HepG2 (cell line): ENCODE measurements around the gene ALDH1A1. TPM values are rescaled to one million over a fixed set of nuclear protein-coding genes. Genes with fewer than 3 reads are reported as not detected.

Experiments
- ATAC-seq: fragments of 200-7000 bp; cut with Tn5 transposase; 3 replicates; pipeline ENCODE4 v1.9.1; 2020; ENCODE audit warnings: mild to moderate bottlenecking, moderate library complexity
- BruUV-seq: library from RNA; stranded (reverse); fragments of 400-500 nt; replicated peaks from 2 replicates; lab custom pipeline; 2021; lab: Mats Ljungman, UMichigan
- CTCF ChIA-PET: fragments of 300-600 bp; formaldehyde crosslinking; extraction: SDS; loops from one replicate; lab custom pipeline; 2021; ENCODE audit warnings: low total read pairs, inconsistent platforms, low intra/inter-chr PET ratio; lab: Yijun Ruan, JAX
- POLR2A ChIA-PET: fragments of 350-600 bp; sonication (Branson Sonifier 250); formaldehyde crosslinking; loops from one replicate; lab custom pipeline; 2020; ENCODE audit warnings: antibody characterized with exemption, inconsistent platforms; lab: Yijun Ruan, JAX
- DNase-seq: peaks from one replicate; pipeline ENCODE4 v3.0.0-alpha.2; 2015; ENCODE audit warnings: low spot score
- FAIRE-seq: peaks from 3 replicates; lab custom pipeline; 2011; peaks lifted over from hg19 to GRCh38; lab: Jason Lieb, UNC
- H2AFZ ChIP-seq: one replicate; pipeline ENCODE4 v1.6.1; 2011; ENCODE audit warnings: low read length, inconsistent platforms
- H3K27ac ChIP-seq: fragments of 300-600 bp; 3 replicates; pipeline ENCODE4 v1.8.0; 2011; ENCODE audit warnings: mixed run types, mild to moderate bottlenecking, mixed read lengths, low read length, inconsistent platforms; ENCODE audit not compliant: insufficient read depth; ENCODE audit errors: extremely low read length
- H3K27me3 ChIP-seq, 2 experiments: fragments of 200-600 bp in 1 of 2; 2 replicates in 1 of 2; 3 replicates in 1 of 2; pipeline versions ENCODE4 v1.6.0 to v1.8.0; 2011; ENCODE audit warnings: low read length in 2 of 2, mild to moderate bottlenecking in 2 of 2, moderate library complexity in 2 of 2, inconsistent platforms in 1 of 2; ENCODE audit not compliant: insufficient read depth in 2 of 2, control insufficient read depth in 1 of 2
- H3K36me3 ChIP-seq, 2 experiments: fragments of 200-600 bp in 1 of 2; replicated peaks in 1 of 2; 2 replicates in 1 of 2; 3 replicates in 1 of 2; pipeline versions ENCODE4 v1.5.1 to v1.8.0; 2011; ENCODE audit warnings: low read length in 2 of 2, inconsistent platforms in 1 of 2; ENCODE audit not compliant: insufficient read depth in 2 of 2, control insufficient read depth in 1 of 2
- H3K4me1 ChIP-seq: 2 replicates; pipeline ENCODE4 v1.5.1; 2012; ENCODE audit warnings: low read length, inconsistent platforms; ENCODE audit not compliant: insufficient read depth
- H3K4me2 ChIP-seq: 2 replicates; pipeline ENCODE4 v1.6.0; 2011; ENCODE audit warnings: low read depth, low read length, inconsistent platforms
- H3K4me3 ChIP-seq, 3 experiments: fragments of 200-600 bp in 1 of 3; sonication (generic), shearing (Covaris generic) in 1 of 3; replicated peaks in 1 of 3; 2 replicates each; pipeline ENCODE4 v1.5.1; 2011 to 2016; ENCODE audit warnings: low read length in 3 of 3, inconsistent platforms in 2 of 3, low read depth in 2 of 3, mild to moderate bottlenecking in 2 of 3, control low read depth in 1 of 3, mixed read lengths in 1 of 3; ENCODE audit not compliant: insufficient read depth in 1 of 3
- H3K79me2 ChIP-seq: one replicate; pipeline ENCODE4 v1.6.1; 2011; ENCODE audit warnings: low read length, inconsistent platforms; ENCODE audit not compliant: insufficient read depth
- H3K9ac ChIP-seq: 2 replicates; pipeline ENCODE4 v1.6.0; 2011; ENCODE audit warnings: mild to moderate bottlenecking, low read depth, low read length, inconsistent platforms; ENCODE audit not compliant: insufficient read depth
- H3K9me3 ChIP-seq: 2 replicates; pipeline ENCODE4 v1.5.1; 2012; ENCODE audit warnings: mild to moderate bottlenecking, low read length
- H4K20me1 ChIP-seq: 2 replicates; pipeline ENCODE4 v1.6.0; 2011; ENCODE audit warnings: inconsistent platforms, mild to moderate bottlenecking, low read length, moderate library complexity; ENCODE audit not compliant: insufficient read depth
- ATF4 ChIP-seq, 2 experiments: fragments of 450-650 bp in 1 of 2; sonication (generic) in 1 of 2; formaldehyde crosslinking; IDR thresholded peaks; 2 replicates each; pipeline versions ENCODE4 v1.5.0 to v1.8.0; 2020 to 2022; ENCODE audit warnings: mild to moderate bottlenecking in 1 of 2, missing genetic modification reagents in 1 of 2
- BCL6 ChIP-seq: IDR thresholded peaks from 2 replicates; pipeline ENCODE4 v1.6.1; 2016; ENCODE audit warnings: missing genetic modification reagents, missing compliant biosample characterization
- CREM ChIP-seq, 2 experiments: sonication (generic) in 1 of 2; formaldehyde crosslinking in 1 of 2; IDR thresholded peaks; 2 replicates each; pipeline versions ENCODE4 v1.4.0 to v1.6.1; 2016 to 2020; ENCODE audit warnings: antibody characterized with exemption in 1 of 2, mild to moderate bottlenecking in 1 of 2, missing genetic modification reagents in 1 of 2
- FOXJ3 ChIP-seq: sonication (generic); formaldehyde crosslinking; IDR thresholded peaks from 2 replicates; pipeline ENCODE4 v1.4.0; 2020; ENCODE audit warnings: missing genetic modification reagents, mild to moderate bottlenecking, borderline replicate concordance
- HNF4A ChIP-seq: sonication (generic); formaldehyde crosslinking; IDR thresholded peaks from 2 replicates; pipeline ENCODE4 v1.4.0; 2020; ENCODE audit warnings: missing genetic modification reagents
- MIER3 ChIP-seq: IDR thresholded peaks from 2 replicates; pipeline ENCODE4 v1.6.1; 2016; ENCODE audit warnings: missing compliant biosample characterization, borderline replicate concordance
- MXD4 ChIP-seq: IDR thresholded peaks from 2 replicates; pipeline ENCODE4 v1.6.1; 2016; ENCODE audit warnings: mild to moderate bottlenecking, missing biosample characterization, missing genetic modification reagents
- NKX3-1 ChIP-seq: sonication (generic); formaldehyde crosslinking; IDR thresholded peaks from 2 replicates; pipeline ENCODE4 v1.5.0; 2020; ENCODE audit warnings: missing genetic modification reagents
- NR2F6 ChIP-seq, 2 experiments: IDR thresholded peaks; 2 replicates each; pipeline ENCODE4 v1.6.1; 2016; ENCODE audit warnings: antibody characterized with exemption in 1 of 2, mild to moderate bottlenecking in 1 of 2
- PHF20 ChIP-seq: sonication (generic); formaldehyde crosslinking; IDR thresholded peaks from 2 replicates; pipeline ENCODE4 v1.5.0; 2020; ENCODE audit warnings: mild to moderate bottlenecking, missing genetic modification reagents
- POGZ ChIP-seq: sonication (generic); formaldehyde crosslinking; IDR thresholded peaks from 2 replicates; pipeline ENCODE4 v1.4.0; 2020; ENCODE audit warnings: mild to moderate bottlenecking, missing genetic modification reagents
- SKI ChIP-seq: fragments of 450-650 bp; IDR thresholded peaks from one replicate; pipeline ENCODE4 v1.6.1; 2018; ENCODE audit warnings: mild to moderate bottlenecking; ENCODE audit not compliant: partially characterized antibody
- SMAD1 ChIP-seq: sonication (generic); formaldehyde crosslinking; IDR thresholded peaks from 2 replicates; pipeline ENCODE4 v1.4.0; 2020; ENCODE audit warnings: missing genetic modification reagents, low read depth, mild to moderate bottlenecking, borderline replicate concordance
- SOX6 ChIP-seq, 2 experiments: fragments of 450-650 bp in 1 of 2; sonication (generic) in 1 of 2; formaldehyde crosslinking in 1 of 2; IDR thresholded peaks; 2 replicates each; pipeline versions ENCODE4 v1.4.0 to v1.6.1; 2017 to 2020; ENCODE audit warnings: antibody characterized with exemption in 1 of 2, mild to moderate bottlenecking in 1 of 2, missing genetic modification reagents in 1 of 2
- SRSF1 ChIP-seq: fragments of 200-400 bp; formaldehyde crosslinking; optimal IDR thresholded peaks from 2 replicates; pipeline ENCODE3; 2017; ENCODE audit warnings: mild to moderate bottlenecking, low read depth, low read length, moderate library complexity
- TEAD3 ChIP-seq: optimal IDR thresholded peaks from 2 replicates; pipeline ENCODE3; 2016; ENCODE audit warnings: borderline replicate concordance
- UBTF ChIP-seq: sonication (generic); formaldehyde crosslinking; IDR thresholded peaks from 2 replicates; pipeline ENCODE4 v1.4.0; 2020; ENCODE audit warnings: mild to moderate bottlenecking, missing genetic modification reagents
- ZC3H13 ChIP-seq: sonication (generic); formaldehyde crosslinking; IDR thresholded peaks from 2 replicates; pipeline ENCODE4 v1.8.1; 2023; ENCODE audit warnings: mild to moderate bottlenecking, missing genetic modification reagents, moderate library complexity
- ZEB1 ChIP-seq: IDR thresholded peaks from 2 replicates; pipeline ENCODE4 v1.6.1; 2012; ENCODE audit warnings: mild to moderate bottlenecking, low read depth, inconsistent platforms; ENCODE audit not compliant: insufficient replicate concordance
- ZNF12 ChIP-seq: sonication (generic); formaldehyde crosslinking; IDR thresholded peaks from 2 replicates; pipeline ENCODE4 v1.5.0; 2020; ENCODE audit warnings: missing genetic modification reagents
- ZNF431 ChIP-seq: sonication (generic); formaldehyde crosslinking; IDR thresholded peaks from 2 replicates; pipeline ENCODE4 v1.9.0; 2022; ENCODE audit warnings: missing genetic modification reagents, low read depth, mild to moderate bottlenecking, borderline replicate concordance
- ZNF569 ChIP-seq: sonication (generic); formaldehyde crosslinking; IDR thresholded peaks from 2 replicates; pipeline ENCODE4 v1.5.0; 2020; ENCODE audit warnings: mild to moderate bottlenecking, missing genetic modification reagents, moderate library complexity, borderline replicate concordance
- WGBS: methylation state at CpG from one replicate; pipeline ENCODE4 v1.1.6; 2017; ENCODE audit warnings: low lambda C conversion rate; 5-methylcytosine and 5-hydroxymethylcytosine counted together
- in situ Hi-C: cut with HindIII; loops from 2 replicates; pipeline ENCODE4 v1.10.0; 2017; ENCODE audit warnings: low pct_unique_long_range_greater_than_20kb; ENCODE audit not compliant: extremely low pct_ligation_motif_present
- intact Hi-C: fragments of 100-400 bp; cut with micrococcal nuclease; formaldehyde crosslinking; loops from one replicate; pipeline ENCODE4 v1.10.0; 2022; ENCODE audit not compliant: unreplicated experiment
- polyA plus RNA-seq, 8 experiments: library from polyadenylated mRNA; depleted of rRNA in 3 of 8; stranded (reverse) in 7 of 8; unstranded in 1 of 8; fragments of >200 nt; fragmentation: Illumina TruSeq in 4 of 8; extraction: Trizol in 4 of 8; gene quantifications; 2 replicates each; pipeline versions ENCODE4 v1.2.1 to v1.2.3, GENCODE V29; 2011 to 2016; ENCODE audit warnings: low read depth in 4 of 8, missing spikeins in 1 of 8, mixed read lengths in 1 of 8; ENCODE audit not compliant: insufficient read depth in 1 of 8
- total RNA-seq, 5 experiments: library from RNA; depleted of rRNA; stranded (reverse); fragments of >200 nt; fragmentation: Illumina TruSeq; extraction: Trizol; gene quantifications; 2 replicates each; pipeline ENCODE4 v1.2.3, GENCODE V29; 2016; ENCODE audit warnings: low read depth in 1 of 5

The ALDH1A1 gene
- total and polyA plus RNA-seq, 2 of the 13 experiments (the other 11 are each of a cell fraction or from before 2014, with no cell fraction given) = 88.2 to 439 TPM

GRCh38 chr9:72979405-72980100 lies 26.7 kb upstream of the ALDH1A1 start:
- H3K27ac ChIP-seq = peak overlapping the region; percentile 99
- TF ChIP-seq ATF4 (CRISPR knock-in tag; IDR thresholded peaks at IDR 0.05) (peak in 1 of 2 experiments; percentile 46; a peak in 2 of 4 replicates), TEAD3 (CRISPR knock-in tag) (peak; percentile 44), FOXJ3 (CRISPR knock-in tag) (peak; percentile 81; the same call in 1 of the 2 replicates), SMAD1 (CRISPR knock-in tag) (no peak), SKI (peak; percentile 28), ZNF569 (no peak), CREM (IDR thresholded peaks at IDR 0.05) (peak; percentile 79; the same call in 1 of the 2 replicates), CREM (CRISPR knock-in tag; IDR thresholded peaks at IDR 0.05) (no peak), NR2F6 (IDR thresholded peaks at IDR 0.05) (peak; percentile 48; the same call in 1 of the 2 replicates), NR2F6 (CRISPR knock-in tag; IDR thresholded peaks at IDR 0.05) (no peak), ZC3H13 (no peak), HNF4A (CRISPR knock-in tag) (peak; percentile 71), POGZ (CRISPR knock-in tag) (0 out of 2 replicates have a peak, but pooled peaks have one; percentile 29), BCL6 (peak; percentile 49), UBTF (CRISPR knock-in tag) (no peak), PHF20 (CRISPR knock-in tag) (no peak), SOX6 (IDR thresholded peaks at IDR 0.05) (no peak), SOX6 (CRISPR knock-in tag; IDR thresholded peaks at IDR 0.05) (peak; percentile 74), MIER3 (0 out of 2 replicates have a peak, but pooled peaks have one; percentile 31), NKX3-1 (CRISPR knock-in tag) (0 out of 2 replicates have a peak, but pooled peaks have one; percentile 30), ZEB1 (peak; percentile 53), ZNF12 (CRISPR knock-in tag) (peak; percentile 56), ZNF431 (CRISPR knock-in tag) (no peak), MXD4 (CRISPR knock-in tag) (no peak), SRSF1 (no peak)

More at GRCh38 chr9:72979405-72980100, 26.7 kb upstream of the ALDH1A1 start:
- 16% methylated on average over 1 of the region's 1 CpG for WGBS
- Histone ChIP-seq H4K20me1 (no peaks in the 10 kb centered on the region), H3K4me2 (peak overlapping the region; percentile 42), H3K36me3 (no peaks in the 10 kb centered on the region), H3K4me3 (no peak overlapping the region), H3K79me2 (no peaks in the 10 kb centered on the region), H3K27me3 (no peaks in the 10 kb centered on the region), H3K9ac (no peak overlapping the region), H2AFZ (no peak overlapping the region), H3K4me1 (peaks cover 69% of the 10 kb centered on the region), H3K9me3 (no peaks in the 10 kb centered on the region)
- no TSS peak for BruUV-seq
- DNase-seq (peak; percentile 90), FAIRE-seq (peak; percentile 47), ATAC-seq (peak; percentile 53)
- CTCF ChIA-PET = no interaction called here
- POLR2A ChIA-PET = interaction anchor here (0.5 kb wide), 1 partner anchor 28 kb away, joined by 3 read pairs; no protein-coding TSS in a partner anchor
- intact Hi-C loops = no loop called here
- in situ Hi-C loops = no loop called here
